Sigmoid colon (tissue), 7 donors: ENCODE measurements around the gene MOB1B. TPM values are rescaled to one million over a fixed set of nuclear protein-coding genes. Genes with fewer than 3 reads are reported as not detected.

Source experiments
- DNase-seq: peaks from one replicate; pipeline ENCODE4 v3.0.0-alpha.2; 2019
- H3K27ac ChIP-seq, 4 donors: fragments of 200-600 bp; sonication (generic); one replicate each; pipeline ENCODE4 v1.5.1; 2016 to 2019; ENCODE audit warnings: mild to moderate bottlenecking in 1 of 4
- H3K27me3 ChIP-seq, 3 donors: fragments of 200-600 bp; sonication (generic); one replicate each; pipeline ENCODE4 v1.5.1; 2019; ENCODE audit warnings: mild to moderate bottlenecking in 1 of 3
- H3K36me3 ChIP-seq, 4 donors: fragments of 200-600 bp; sonication (generic); one replicate each; pipeline ENCODE4 v1.5.1; 2016 to 2019
- H3K4me1 ChIP-seq, 4 donors: fragments of 200-600 bp; sonication (generic); one replicate each; pipeline ENCODE4 v1.5.1; 2017 to 2019
- H3K4me3 ChIP-seq, 4 donors: fragments of 200-600 bp; sonication (generic); one replicate each; pipeline ENCODE4 v1.5.1; 2017 to 2019; ENCODE audit warnings: mild to moderate bottlenecking in 2 of 4, moderate library complexity in 1 of 4
- H3K9me3 ChIP-seq, 4 donors: fragments of 200-600 bp in 3 of 4; sonication (generic) in 3 of 4; one replicate each; pipeline versions ENCODE4 v1.5.1 to v1.6.1; 2013 to 2019
- CTCF ChIP-seq, 4 experiments: fragments of 450-650 bp in 3 of 4; fragments of 200-600 bp in 1 of 4; IDR thresholded peaks; one replicate each; pipeline ENCODE4 v1.5.1; 2016 to 2019; ENCODE audit warnings: antibody characterized with exemption in 4 of 4, mild to moderate bottlenecking in 3 of 4, moderate library complexity in 2 of 4
- EP300 ChIP-seq, 4 donors: sonication (generic); formaldehyde crosslinking; IDR thresholded peaks; one replicate each; pipeline ENCODE4 v1.6.1; 2017; ENCODE audit warnings: antibody characterized with exemption in 4 of 4
- POLR2A ChIP-seq, 2 donors: fragments of 450-650 bp; IDR thresholded peaks; one replicate each; pipeline ENCODE4 v1.6.1; 2016; ENCODE audit warnings: antibody characterized with exemption in 2 of 2, mild to moderate bottlenecking in 2 of 2, moderate library complexity in 2 of 2
- POLR2AphosphoS5 ChIP-seq, 4 donors: sonication (generic); formaldehyde crosslinking; IDR thresholded peaks; one replicate each; pipeline ENCODE4 v1.6.1; 2017; ENCODE audit warnings: antibody characterized with exemption in 4 of 4
- WGBS, 2 donors: extraction: QIAGEN DNeasy Blood & Tissue Kit; methylation state at CpG; one replicate each; pipeline ENCODE4 v1.1.7; 2013; 5-methylcytosine and 5-hydroxymethylcytosine counted together
- intact Hi-C: fragments of 100-400 bp; cut with DNase I; formaldehyde crosslinking; loops from one replicate; pipeline ENCODE4 v1.15.1; 2023
- polyA plus RNA-seq, 3 donors: library from polyadenylated mRNA; stranded (reverse); fragments of 200-250 nt; gene quantifications; one replicate each; pipeline ENCODE4 v1.2.3, GENCODE V29; 2013
- total RNA-seq, 4 donors: library from RNA; depleted of rRNA; stranded (reverse); fragments of >200 nt; gene quantifications; one replicate each; pipeline ENCODE4 v1.1.0, GENCODE V29; 2016
- donor health status: healthy with polysubstance abuse.
- donor health status: Bipolar disorder and iron deficiency.
- donor health status: healthy.

Gene MOB1B
- total and polyA plus RNA-seq, 7 donors: 3.0 to 21.7 (median 15.7) TPM

- no peak overlapping the region for H3K4me3 ChIP-seq
- intact Hi-C loops: no loop called here
- TF ChIP-seq POLR2A (IDR thresholded peaks at IDR 0.05): no peak
- H3K9me3 ChIP-seq: no peaks in the 10 kb centered on the region
- DNase-seq: no peak
- no peak overlapping the region for H3K27ac ChIP-seq
- no peaks in the 10 kb centered on the region for H3K4me1 ChIP-seq
- H3K36me3 ChIP-seq: no peaks in the 10 kb centered on the region
- H3K27me3 ChIP-seq: no peaks in the 10 kb centered on the region
Measured at GRCh38 chr4:70868778-70869177, 33.4 kb upstream of the MOB1B start.

GRCh38 chr4:70873216-70873615, 29.0 kb upstream of the MOB1B start:
- H3K9me3 ChIP-seq: no peaks in the 10 kb centered on the region
- WGBS, 2 donors: 88 to 96% methylated on average over 3 of the region's 3 CpGs
- no peaks in the 10 kb centered on the region for H3K4me1 ChIP-seq
- no peaks in the 10 kb centered on the region for H3K36me3 ChIP-seq
- no peak for DNase-seq
- intact Hi-C loops: no loop called here
- no peak overlapping the region for H3K4me3 ChIP-seq
- TF ChIP-seq POLR2A (IDR thresholded peaks at IDR 0.05) (no peak), CTCF (IDR thresholded peaks at IDR 0.05) (no peak), EP300 (IDR thresholded peaks at IDR 0.05) (no peak), POLR2AphosphoS5 (IDR thresholded peaks at IDR 0.05) (no peak)
- H3K27me3 ChIP-seq: no peaks in the 10 kb centered on the region
- H3K27ac ChIP-seq: no peak overlapping the region

DNA sequence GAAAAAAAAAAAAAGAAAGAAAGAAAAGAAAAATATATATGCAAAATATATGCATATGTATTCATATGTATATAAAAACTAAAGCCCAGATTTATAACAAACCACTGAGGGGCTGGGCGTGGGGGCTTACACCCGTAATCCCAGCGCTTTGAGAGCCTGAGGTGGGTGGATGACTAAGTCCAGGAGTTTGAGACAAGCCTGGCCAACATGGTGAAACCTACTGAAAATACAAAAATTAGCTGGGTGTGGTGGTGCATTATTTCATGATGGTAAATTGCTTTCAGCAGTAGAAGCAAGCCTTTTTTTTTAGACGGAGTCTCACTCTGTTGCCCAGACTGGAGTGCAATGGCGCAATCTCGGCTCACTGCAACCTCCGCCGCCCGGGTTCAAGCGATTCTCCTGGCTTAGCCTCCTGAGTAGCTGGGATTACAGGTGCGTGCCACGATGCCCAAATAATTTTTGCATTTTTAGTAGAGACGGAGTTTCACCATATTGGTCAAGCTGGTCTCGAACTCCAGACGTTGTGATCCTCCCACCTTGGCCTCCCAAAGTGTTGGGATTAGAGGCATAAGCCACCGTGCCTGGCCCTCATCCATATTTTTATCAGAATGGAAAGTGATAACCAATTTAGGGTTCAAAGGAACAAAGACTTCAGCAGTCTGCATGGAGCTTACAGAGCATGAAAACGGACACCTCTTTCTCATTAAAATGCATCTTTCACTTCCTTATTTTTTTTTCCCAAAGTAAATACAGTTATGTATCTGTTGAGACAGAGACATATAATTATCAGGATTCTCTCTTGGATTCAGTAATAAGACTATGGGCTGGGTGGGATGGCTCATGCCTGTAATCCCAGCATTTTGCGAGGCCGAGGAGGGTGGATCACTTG, 27.7 kb upstream of the MOB1B start:
- Histone ChIP-seq H3K9me3 (no peaks in the 10 kb centered on the region), H3K36me3 (no peaks in the 10 kb centered on the region), H3K27me3 (no peaks in the 10 kb centered on the region), H3K4me3 (no peak overlapping the region), H3K4me1 (no peaks in the 10 kb centered on the region), H3K27ac (no peak overlapping the region)
- WGBS, 2 donors: 86 to 90% methylated on average over 19 of the region's 19 CpGs
- DNase-seq: no peak
- no peak for TF ChIP-seq POLR2A (IDR thresholded peaks at IDR 0.05)
- TF ChIP-seq POLR2AphosphoS5 (IDR thresholded peaks at IDR 0.05): no peak
- no peak for TF ChIP-seq CTCF (IDR thresholded peaks at IDR 0.05)
- TF ChIP-seq EP300 (IDR thresholded peaks at IDR 0.05): no peak
- intact Hi-C loops: no loop called here

GRCh38 chr4:70877556-70877955, 24.6 kb upstream of the MOB1B start:
- no peak for TF ChIP-seq CTCF (IDR thresholded peaks at IDR 0.05)
- TF ChIP-seq POLR2A (IDR thresholded peaks at IDR 0.05): no peak
- TF ChIP-seq POLR2AphosphoS5 (IDR thresholded peaks at IDR 0.05): no peak
- no peak overlapping the region for H3K27ac ChIP-seq
- H3K4me3 ChIP-seq: no peak overlapping the region
- no peaks in the 10 kb centered on the region for H3K27me3 ChIP-seq
- H3K4me1 ChIP-seq: no peaks in the 10 kb centered on the region
- H3K36me3 ChIP-seq: no peaks in the 10 kb centered on the region
- 85 to 90% methylated on average over 3 of the region's 3 CpGs for WGBS, 2 donors
- H3K9me3 ChIP-seq: no peaks in the 10 kb centered on the region
- no peak for DNase-seq
- intact Hi-C loops: no loop called here

DNA sequence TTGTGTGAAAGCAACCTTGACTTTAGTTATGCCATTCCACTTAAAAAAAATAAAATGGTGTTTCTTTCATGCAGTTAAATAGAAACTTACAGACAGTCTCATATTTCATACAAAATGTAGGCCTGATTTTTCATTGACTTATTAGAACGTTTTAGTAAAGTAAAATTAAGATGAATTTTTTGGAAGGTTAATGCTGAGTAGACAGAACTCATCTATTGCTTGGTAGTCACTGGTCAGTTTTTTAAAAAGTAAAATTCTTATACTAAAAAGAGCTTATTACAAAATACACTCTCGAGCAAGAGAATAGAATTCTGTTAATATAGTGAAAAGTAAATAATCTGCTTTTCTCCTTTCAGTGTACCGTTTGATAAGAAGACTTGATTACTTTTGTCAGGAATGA, 21.4 kb upstream of the MOB1B start:
- WGBS, 2 donors: 77 to 81% methylated on average over 3 of the region's 3 CpGs
- TF ChIP-seq POLR2AphosphoS5 (IDR thresholded peaks at IDR 0.05) (no peak), CTCF (IDR thresholded peaks at IDR 0.05) (no peak), EP300 (IDR thresholded peaks at IDR 0.05) (no peak)
- intact Hi-C loops: no loop called here
- H3K4me3 ChIP-seq: no peak overlapping the region
- H3K36me3 ChIP-seq: no peaks in the 10 kb centered on the region
- DNase-seq: no peak
- no peaks in the 10 kb centered on the region for H3K4me1 ChIP-seq
- H3K27me3 ChIP-seq: no peaks in the 10 kb centered on the region
- no peak overlapping the region for H3K27ac ChIP-seq
- no peaks in the 10 kb centered on the region for H3K9me3 ChIP-seq
